Stimulated activated CD4-positive, alpha-beta T cell treated with anti-CD3 and anti-CD28 coated beads, TNF-alpha, amount 100 ng/mL, for 4 hours (primary cell): ENCODE results near the gene MS4A4A.
"Not testable (repeated sequence)": the region's sequence is repeated elsewhere in the genome, so short reads cannot be mapped to it uniquely, and the experiment has no call there.

Experiments
- DNase-seq, 3 experiments: peaks; one replicate each; pipeline ENCODE4 v3.0.0-alpha.2; 2020; ENCODE audit warnings: low read depth in 3 of 3

Gene MS4A4A

DNA sequence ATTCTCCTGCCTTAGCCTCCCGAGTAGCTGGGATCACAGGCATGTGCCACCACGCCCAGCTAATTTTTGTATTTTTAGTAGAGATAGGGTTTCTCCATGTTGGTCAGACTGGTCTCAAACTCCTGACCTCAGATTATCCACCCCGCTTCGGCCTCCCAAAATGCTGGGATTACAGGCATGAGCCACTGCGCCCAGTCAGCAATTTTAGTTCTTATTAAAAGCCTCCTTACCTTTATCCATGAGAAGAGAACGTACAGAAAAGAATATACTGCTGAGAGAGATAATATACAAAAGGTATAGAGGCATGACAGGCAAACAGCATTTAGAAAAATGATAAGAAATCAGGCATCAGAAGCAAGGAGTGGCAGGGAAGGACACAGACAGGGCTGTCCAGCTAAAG, 21.4 kb downstream of the MS4A4A start:
- not testable (repeated sequence) for DNase-seq

GRCh38 chr11:60303661-60304060, 23.2 kb downstream of the MS4A4A start:
- no peak for DNase-seq

GRCh38 chr11:60305906-60306619, 25.6 kb downstream of the MS4A4A start:
- no peak for DNase-seq

DNA sequence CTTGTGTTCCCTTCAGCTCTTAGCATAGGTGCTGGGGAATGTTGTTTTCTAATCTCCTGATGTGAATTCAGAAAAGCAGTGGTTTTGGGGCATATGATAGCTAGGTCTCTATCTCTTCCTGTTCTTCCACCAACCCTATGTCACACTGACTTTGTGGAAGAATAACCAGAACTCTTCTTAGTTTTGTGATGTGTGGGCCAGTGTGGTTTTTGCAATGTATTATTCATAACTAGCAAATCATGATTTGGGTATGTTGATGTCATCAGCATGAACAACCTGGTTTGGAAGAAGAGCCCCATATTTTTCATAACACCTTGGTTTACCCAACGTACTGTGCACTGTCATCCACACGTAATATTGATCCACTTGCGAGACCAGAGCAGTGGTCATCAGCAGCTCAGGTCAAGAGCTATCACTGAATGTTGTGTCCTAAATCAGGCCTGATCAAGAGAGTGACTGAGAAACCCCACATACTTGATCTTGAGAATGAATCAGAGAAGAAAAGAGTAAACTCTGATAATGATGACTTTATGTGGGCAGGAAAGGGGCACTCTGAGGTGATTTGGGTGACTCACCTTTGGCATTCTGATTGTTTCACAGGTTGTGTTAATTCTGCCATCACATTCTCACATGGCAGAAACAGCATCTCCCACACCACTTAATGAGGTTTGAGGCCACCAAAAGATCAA, 27.2 kb downstream of the MS4A4A start:
- no peak for DNase-seq

GRCh38 chr11:60310407-60310998, 30.0 kb downstream of the MS4A4A start:
- no peak for DNase-seq

DNA sequence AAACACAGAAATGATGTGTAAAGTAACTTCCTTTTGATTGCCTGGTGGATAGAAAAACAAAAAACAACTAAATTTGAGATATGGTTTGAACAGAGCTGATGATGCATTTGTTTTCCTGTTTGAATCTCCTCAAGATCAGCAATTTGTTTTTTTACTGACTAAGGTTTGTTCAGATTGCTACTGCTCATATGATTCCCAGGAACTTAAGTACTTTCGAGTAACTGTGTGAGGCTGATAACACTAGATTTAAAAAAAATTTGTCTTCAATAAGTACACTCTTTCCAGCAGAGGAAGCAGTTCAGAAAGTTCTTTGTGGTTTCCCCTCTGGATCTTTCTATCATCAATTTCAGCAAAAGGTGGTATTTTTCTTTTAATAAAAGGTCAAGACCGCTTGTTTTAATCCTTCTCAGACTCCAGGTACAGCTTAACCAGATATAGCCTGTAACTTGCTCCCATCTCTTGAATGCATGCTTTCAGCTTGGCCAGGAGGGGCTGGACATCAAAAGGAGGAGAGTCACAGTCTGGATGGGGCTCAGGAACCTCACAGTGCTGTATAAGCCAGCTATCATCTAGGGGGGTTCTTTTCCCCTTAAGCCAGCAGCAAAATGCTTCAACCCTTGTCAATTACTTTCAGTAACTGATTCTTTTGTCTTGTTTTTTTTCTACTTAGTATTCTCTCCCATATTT, 34.3 kb downstream of the MS4A4A start:
- DNase-seq = no peak

DNA sequence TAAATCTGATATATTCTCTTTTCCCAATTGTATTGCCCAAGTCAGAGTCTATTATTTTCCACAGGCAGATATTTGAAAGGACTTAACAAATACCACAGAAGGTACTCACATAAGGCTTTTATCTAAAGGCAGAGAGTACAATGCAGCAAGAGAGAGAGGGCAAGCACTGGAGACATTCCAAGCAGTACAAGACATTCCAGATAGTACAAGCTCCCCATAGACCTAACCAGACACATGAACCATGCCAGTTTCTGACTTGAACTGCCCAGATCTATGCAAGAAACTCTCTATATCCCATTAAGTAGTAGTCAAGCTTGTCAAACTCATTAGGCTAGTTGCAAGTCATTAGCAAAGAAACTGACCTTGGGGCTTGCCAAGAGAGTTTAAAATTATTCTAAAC, 35.4 kb downstream of the MS4A4A start:
- no peak for DNase-seq

DNA sequence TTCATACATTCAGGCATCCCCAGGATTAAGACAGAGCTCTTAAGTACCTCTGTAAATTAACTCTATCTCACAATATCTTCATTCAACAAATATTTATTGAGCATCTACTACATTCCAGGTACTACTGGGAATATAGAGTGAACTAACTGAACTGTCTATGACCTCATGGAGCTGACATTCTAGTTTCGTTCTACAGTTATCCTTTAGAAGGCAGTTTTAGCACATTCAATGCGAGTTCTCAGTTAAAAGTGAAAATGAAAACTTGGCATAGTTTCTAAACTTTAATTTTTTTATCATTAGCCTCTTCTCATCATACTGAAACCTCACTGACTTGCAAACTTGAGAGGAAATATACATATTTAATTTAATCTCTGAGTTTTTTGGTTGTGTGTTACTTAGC, 35.9 kb downstream of the MS4A4A start:
- no peak for DNase-seq

DNA sequence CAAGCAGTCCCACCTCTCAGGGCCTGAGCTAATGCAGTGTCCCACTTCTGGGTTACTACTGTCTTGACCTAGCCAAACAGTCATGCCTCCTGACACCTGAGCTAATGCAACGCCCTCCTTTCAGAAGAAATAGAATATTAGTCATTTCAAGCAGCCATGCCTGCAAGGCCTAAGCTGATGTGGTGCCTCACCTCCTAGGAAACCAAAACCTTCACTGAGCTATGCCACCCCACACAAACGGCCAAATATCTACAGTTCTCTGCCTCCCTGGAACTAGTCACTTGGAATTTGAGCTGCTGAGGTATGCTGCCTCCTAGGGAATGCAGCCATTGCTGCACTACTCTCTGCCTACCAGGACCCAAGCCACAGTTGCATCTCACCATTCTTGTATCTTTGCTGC, 38.3 kb downstream of the MS4A4A start:
- no peak for DNase-seq

DNA sequence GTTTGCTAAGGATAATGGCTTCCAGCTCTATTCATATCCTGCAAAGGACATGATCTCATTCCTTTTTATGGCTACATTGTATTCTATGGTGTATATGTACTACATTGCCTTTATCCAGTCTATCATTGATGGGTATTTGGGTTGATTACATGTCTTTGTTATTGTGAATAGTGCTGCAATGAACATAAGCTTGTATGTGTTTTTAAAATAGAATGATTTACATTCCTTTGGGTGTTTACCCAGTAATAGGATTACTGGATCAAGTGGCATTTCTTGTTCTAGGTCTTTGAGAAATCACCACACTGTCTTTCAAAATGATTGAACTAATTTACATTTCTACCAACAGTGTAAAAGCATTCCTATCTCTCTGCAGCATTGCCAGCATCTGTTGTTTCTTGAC, 40.6 kb downstream of the MS4A4A start:
- DNase-seq = no peak

DNA sequence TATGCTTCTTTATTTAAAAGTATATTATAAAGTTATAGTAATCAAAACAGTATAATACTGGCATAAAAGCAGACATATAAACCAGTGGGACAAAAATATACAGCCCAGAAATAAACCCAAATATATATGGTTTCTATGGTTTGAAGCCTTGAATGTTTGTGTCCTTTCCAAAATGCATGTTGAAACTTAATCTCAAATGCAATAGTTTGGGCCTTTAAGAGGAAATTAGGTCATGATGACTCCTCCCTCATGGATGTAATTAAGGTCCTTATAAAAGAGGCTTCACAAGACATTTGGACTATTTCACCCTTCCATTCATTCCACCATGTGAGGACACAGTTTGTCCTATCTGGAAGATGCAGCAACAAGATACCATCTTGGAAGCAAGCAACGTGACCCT, 46.5 kb downstream of the MS4A4A start, which contains the start of gene MS4A6E:
MS4A6E (plus strand) TSS at position 301 of the 400 bp plus-strand sequence. CDS start 7,641 bp downstream, outside the sequence.
- DNase-seq = no peak

GRCh38 chr11:60328460-60328859, 48.0 kb downstream of the MS4A4A start:
- no peak for DNase-seq

DNA sequence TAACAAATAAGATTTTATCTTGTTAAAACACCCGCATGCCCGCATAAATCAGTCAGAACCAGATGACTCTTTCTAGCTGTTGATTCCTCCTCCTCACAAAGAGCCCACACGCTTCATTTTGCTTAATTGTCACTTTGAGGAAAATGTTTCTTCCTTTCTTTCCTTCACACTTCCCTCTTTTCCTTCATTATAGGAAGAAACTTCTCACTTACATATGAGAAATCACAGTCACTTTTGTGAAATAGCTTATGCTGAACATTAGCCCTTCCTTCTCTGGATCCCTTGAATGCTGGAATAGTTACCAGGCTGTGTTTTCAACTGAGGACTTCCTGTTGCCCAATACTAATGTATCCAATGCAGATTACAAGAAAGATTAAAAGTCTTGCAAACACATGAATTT, 52.4 kb downstream of the MS4A4A start:
- DNase-seq = no peak

GRCh38 chr11:60334005-60334620, 53.6 kb downstream of the MS4A4A start:
- peak; percentile 15 to 26 (median 20) for DNase-seq

DNA sequence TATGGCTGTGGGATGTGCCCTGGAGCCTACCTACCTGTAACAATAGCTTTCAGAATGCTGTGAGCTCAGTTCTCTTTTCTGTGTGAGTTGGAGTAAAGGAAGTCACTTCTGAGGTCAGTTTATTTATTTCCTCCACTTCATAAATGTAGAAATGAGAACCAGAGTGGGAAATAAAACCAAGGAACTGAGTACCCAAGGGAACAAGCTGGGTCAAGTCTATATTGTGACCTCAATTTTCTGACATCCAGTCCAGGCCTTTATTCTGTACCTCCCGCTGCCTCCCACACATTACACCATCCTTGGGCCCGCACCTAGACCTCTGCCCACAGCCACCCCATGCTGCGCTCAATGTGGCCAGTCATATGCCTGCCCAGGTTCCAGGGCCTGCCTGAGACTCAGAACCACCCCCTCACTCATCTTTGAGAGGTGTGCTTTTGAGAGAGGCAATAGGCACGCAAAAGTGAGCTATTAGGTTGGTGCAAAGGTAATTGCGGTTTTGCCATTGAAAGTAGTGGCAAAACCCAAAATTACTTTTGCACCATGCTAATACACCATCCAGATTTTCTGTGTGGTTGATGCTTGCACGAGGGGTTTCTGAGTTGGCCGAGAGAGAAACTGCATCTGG, 56.4 kb downstream of the MS4A4A start:
- DNase-seq = no peak

DNA sequence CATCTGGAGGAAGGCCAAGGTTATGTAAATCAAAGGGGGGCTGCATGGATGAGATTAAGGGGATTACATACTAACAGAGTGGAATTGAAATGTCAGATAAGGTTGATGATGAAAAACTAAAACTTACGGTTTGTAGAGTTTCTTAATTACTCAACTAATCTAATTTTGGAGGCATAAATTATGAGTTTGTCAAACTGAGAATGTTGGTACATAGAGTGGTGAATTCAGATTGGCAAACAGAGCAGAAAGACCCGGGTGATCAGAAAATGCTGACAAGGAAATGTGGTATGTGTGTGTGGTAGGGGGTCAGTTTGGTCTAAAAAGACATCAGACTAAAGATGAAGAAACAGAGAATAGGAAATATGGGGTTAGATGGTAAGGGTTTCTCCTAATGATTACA, 57.6 kb downstream of the MS4A4A start:
- DNase-seq = no peak

- no peak for DNase-seq
These were observed 58.9 kb downstream of the MS4A4A start for GRCh38 chr11:60339356-60339755.

- no peak for DNase-seq
These were observed 62.7 kb downstream of the MS4A4A start for GRCh38 chr11:60343094-60343704.

DNA sequence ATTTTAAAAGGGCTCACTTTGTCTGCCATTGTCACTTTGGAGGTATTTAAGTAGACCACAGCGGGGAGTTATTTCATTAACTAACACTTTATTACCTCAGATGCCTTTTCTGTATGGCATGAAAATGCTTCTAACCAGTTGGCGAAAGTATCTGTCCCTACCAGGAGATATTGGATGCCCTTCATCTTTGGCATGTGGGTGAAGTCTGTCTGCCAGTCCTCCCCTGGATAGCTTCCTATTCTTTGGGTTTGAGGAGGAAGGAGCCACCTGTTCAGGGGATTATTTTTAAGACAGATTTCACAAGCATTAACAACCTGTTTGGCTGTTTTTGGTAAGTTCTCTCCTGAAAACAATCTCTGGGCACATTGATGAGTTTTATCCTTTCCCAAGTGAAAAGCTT, 63.7 kb downstream of the MS4A4A start:
- DNase-seq = no peak

GRCh38 chr11:60345489-60345888, 65.0 kb downstream of the MS4A4A start:
- no peak for DNase-seq
